HG02852 (cell line): Measurements from ENCODE around the gene ARHGAP28.

ENCODE experiments used
- ATAC-seq: cut with Tn5 transposase; IDR thresholded peaks from one replicate; pipeline ENCODE4 v1.9.1; 2021; ENCODE audit warnings: mild to moderate bottlenecking, moderate library complexity; ENCODE audit not compliant: unreplicated experiment

Gene ARHGAP28

GRCh38 chr18:6859676-6860422 is 130.3 kb downstream of the ARHGAP28 start:
- no peak for ATAC-seq

DNA sequence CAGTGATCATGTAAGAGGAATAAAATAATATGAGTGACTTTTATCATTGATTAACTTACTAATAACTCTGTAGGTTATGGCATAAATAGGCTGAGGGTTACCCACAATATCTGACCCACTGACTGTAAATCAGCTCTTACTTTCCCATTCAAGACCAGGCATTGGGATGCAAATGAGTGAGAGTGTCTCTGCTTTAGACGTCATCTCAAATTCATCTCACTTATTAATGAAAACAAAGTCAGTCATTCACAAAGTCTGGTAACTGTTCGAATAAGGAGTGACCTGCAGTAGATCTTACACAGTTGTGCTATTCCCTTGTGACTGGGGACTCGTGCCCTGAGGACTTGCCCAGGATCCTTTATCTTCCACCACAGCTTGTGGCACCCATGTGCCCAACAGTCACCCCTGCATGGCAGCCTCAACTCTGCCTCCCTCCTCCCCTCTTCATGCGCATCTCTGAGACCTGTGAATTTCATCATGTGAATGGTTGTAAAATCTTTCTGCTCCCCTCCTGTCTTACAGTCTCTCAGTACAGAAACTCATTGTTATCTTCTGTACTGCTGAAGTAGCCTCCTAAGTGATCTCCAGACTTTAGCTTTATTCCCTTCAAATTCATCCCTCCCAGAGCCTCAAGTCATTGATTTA is 131.4 kb downstream of the ARHGAP28 start:
- no peak for ATAC-seq

GRCh38 chr18:6865251-6865650 is 135.7 kb downstream of the ARHGAP28 start:
- no peak for ATAC-seq

- ATAC-seq, result no peak
Observed at GRCh38 chr18:6866552-6867085, 137.1 kb downstream of the ARHGAP28 start.

- ATAC-seq, result no peak
Observed at GRCh38 chr18:6868033-6868432, 138.5 kb downstream of the ARHGAP28 start.

DNA sequence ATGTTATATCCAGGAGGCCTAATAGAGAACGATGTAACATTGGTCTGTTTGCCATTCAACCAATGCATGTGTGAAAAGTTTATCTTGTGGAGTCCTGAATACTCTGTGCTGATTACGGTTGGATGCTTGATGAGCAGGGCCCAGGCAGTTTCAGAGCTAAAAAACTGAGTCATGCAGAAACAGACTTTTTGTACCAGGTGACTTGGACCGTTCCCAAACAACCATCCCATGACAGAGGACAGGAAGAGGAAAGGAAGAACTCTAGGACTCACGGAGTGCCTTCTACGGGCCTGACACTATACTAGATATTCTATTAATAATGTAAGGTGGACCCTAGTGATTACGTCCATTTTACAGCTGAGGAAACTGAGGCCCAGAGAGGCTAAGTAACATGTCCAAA is 142.1 kb downstream of the ARHGAP28 start:
- no peak for ATAC-seq

DNA sequence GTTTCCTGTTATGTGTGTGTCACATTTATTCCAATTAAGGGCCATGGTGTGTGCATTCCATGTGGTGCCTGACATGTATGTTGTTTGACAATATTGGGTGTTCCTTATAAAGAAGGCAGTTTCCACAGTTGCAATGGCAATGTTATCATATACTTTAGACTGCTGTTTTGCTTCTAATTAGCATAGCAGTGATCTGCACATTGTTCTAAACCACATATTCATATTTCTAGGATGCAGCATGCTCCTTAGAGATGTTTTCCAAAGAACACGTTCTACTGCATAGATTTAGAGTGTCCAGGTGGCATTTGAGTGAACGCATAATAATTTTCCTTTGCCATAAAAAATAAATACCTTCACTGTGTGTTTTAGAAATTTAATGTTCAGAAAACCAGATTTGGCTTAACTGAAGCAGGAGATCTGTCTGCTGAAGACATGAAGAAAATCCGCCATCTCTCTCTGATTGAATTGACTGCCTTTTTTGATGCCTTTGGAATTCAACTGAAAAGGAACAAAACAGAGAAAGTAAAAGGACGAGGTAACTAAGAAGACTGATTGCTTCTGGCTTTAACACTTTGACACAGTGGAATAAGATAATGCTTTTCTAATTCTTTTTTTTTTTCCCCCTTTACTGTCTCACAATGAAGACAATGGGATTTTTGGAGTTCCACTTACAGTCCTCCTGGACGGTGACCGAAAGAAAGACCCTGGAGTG is 143.7 kb downstream of the ARHGAP28 start:
- ATAC-seq, result no peak

GRCh38 chr18:6874315-6874714 is 144.8 kb downstream of the ARHGAP28 start:
- no peak for ATAC-seq

DNA sequence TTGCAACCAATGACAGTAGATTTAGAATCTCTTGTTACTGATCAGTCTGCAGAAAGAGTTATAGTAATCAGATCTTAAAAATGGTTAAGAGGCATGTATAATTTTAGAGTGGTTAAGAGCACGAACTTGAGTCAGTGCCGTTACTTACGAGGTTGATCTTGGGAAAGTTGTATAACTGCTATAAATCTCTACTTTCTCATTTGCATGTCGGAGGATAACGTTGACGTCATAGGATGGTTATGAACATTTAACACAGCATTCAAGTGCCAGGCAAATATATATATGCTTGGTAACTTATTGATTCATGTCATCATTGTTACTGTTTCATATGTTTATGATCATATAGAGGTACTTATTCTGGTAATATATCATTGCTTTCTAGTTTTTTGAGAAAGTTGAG is 146.2 kb downstream of the ARHGAP28 start:
- ATAC-seq, result no peak

- no peak for ATAC-seq
Observed at GRCh38 chr18:6876641-6877041, 147.1 kb downstream of the ARHGAP28 start.

GRCh38 chr18:6877288-6877687 is 147.8 kb downstream of the ARHGAP28 start:
- ATAC-seq, result no peak

GRCh38 chr18:6878556-6879297 is 149.2 kb downstream of the ARHGAP28 start:
- no peak for ATAC-seq

DNA sequence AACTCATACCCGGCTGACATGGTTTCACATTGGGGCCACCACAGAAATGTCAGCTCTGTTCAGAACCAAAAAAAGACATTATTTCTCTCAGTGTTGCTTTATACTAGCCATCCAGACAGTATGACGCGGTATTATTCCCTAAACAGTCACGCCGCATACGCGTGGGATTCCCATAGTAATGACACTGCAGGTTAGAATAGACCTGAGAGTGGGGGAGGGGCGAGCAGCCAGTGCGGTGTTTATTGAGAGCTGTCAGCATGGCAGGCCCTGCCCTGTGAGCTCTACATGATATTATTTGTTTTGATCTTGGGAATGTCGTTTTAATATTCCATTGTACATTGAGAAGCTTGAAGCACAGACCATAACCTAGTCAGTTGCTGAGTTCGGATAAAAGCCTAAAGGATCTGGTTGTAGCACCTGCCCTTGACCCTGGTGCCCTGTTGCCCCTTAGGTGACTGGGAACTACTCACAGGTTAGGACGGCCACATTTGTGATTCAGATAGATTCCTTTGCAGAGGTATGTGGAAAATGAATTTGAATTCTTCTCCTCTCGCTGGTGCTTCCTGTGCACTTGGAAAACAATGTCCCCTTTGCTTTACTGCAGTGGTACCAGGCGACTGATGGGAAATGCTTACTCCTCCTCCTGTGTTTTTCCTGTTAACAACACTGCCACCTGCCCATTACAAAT is 150.1 kb downstream of the ARHGAP28 start:
- ATAC-seq, result no peak

DNA sequence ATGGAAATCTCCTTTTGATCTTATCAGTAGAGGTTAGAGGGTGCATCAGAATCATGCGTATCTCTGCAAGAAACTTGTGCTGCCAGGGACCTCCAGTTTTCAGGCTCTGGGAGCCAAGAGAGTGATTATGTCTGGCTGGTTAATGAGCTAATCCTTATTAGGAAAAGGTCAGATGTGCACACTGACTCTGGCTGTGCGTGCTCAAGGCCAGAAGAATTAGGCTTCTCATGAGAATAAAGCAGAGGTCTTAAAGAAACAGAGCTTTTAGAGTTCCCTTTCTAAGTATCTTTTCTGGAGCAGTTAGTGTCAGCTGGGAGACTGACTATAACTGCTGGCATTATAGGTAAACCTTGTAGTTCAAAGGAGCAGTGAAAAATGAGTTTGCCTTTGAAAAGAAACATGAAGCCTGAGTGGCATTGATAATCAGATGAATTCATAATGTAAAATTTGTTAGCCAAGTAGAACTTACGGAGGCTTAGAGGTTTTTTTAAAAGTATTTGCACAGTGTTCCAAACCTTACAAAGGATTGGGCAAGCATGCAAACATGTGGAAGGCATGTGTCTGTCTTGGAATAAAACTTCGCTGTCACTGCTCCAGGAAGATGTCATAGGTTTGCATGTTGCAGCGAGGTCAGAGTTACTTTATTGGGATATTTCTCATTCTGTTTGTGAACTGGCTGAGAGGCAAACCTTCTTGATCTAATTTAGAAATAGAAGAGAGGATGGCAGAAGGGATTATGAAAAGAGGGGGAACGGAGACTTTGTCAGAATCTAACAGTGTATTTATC is 151.7 kb downstream of the ARHGAP28 start:
- no peak for ATAC-seq

GRCh38 chr18:6882401-6882800 is 152.9 kb downstream of the ARHGAP28 start:
- ATAC-seq, result no peak

DNA sequence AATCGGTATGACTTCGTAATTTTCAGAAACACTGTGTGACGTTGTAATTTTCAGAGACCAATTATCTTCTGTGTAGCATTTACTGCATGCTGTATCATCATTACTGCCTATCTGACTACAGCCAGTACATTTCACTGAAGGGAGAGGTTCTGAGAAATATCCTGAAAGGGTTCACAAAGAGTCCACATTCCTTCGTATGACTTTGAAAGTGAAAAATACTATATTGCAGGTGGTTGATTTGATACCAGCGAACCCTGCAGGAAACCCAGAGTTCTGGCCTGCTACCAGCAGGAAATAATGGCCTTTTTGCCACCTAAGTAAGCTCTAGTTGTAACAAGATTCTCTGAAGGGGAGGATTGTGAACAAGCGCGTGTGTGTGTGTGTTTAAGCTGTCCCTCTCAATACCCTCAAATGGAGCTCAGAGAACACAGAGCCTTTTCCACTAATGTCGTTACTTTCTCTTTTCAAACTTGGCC is 155.5 kb downstream of the ARHGAP28 start:
- no peak for ATAC-seq

- no peak for ATAC-seq
Observed at GRCh38 chr18:6885992-6886796, 156.7 kb downstream of the ARHGAP28 start.

DNA sequence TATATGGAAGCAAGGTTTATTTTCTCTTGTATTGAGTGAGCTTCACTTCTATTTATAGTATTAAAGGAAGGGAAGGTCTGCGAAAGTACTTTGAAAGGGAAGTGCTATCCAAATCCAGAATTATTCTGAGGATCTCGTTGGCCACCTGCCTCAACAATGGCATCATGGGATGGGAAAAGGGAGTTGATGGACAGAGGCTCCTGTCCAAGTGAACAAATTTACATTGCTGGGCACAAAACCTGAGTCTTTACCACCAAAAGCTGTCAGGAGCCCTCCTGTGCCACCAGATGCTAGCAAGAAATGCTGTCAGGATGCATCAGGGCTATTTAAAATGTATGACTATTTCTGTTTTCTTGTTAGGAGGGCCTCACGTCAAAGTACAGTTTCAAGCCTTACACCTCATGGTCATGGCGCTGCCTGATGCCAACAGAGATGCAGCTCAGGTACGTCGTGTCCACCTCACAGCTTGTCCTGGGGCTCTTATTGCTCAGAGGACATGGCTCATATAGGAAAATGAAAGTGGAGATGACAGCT is 157.3 kb downstream of the ARHGAP28 start:
- ATAC-seq, result no peak
